Neural progenitor cell (in vitro differentiated cells): ENCODE data around the gene TRIM26.

Experiments used
- EZH2 ChIP-seq: fragments of 200-600 bp; sonication (generic); IDR thresholded peaks from 2 replicates; pipeline ENCODE4 v1.6.1; 2017; ENCODE audit warnings: antibody characterized with exemption, mild to moderate bottlenecking, moderate library complexity
- EZH2phosphoT487 ChIP-seq: fragments of 200-600 bp; sonication (generic); IDR thresholded peaks from 2 replicates; pipeline ENCODE4 v1.6.1; 2017; ENCODE audit warnings: antibody characterized with exemption
- TF ChIP-seq, protein P1 (sequence below): fragments of 200-600 bp; sonication (generic); IDR thresholded peaks from 2 replicates; pipeline ENCODE4 v1.5.1; 2017; ENCODE audit warnings: antibody characterized with exemption, mild to moderate bottlenecking

DNA sequence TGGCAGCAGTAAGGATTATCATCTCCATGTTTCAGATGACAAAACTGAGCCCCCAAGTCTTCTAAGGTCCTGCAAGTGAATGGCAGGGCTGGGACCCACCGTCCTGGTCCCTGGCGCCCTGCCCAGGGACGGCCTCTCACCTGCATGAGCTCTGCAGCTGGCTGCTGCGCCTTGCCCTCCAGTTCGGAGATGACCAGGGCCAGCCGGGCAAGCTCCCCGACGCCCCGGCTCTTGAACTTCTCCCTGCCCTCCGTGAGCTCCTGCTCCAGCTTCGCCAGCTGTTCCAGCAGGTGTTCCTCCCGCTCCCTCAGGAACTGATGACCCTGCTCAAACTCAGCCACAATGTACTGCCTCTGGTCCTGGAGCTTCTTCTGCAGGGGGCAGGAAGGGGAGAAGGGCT, 16.8 kb downstream of the TRIM26 start:
- TF ChIP-seq, protein P1, sequence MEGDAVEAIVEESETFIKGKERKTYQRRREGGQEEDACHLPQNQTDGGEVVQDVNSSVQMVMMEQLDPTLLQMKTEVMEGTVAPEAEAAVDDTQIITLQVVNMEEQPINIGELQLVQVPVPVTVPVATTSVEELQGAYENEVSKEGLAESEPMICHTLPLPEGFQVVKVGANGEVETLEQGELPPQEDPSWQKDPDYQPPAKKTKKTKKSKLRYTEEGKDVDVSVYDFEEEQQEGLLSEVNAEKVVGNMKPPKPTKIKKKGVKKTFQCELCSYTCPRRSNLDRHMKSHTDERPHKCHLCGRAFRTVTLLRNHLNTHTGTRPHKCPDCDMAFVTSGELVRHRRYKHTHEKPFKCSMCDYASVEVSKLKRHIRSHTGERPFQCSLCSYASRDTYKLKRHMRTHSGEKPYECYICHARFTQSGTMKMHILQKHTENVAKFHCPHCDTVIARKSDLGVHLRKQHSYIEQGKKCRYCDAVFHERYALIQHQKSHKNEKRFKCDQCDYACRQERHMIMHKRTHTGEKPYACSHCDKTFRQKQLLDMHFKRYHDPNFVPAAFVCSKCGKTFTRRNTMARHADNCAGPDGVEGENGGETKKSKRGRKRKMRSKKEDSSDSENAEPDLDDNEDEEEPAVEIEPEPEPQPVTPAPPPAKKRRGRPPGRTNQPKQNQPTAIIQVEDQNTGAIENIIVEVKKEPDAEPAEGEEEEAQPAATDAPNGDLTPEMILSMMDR = no peak
- TF ChIP-seq EZH2 (no peak), EZH2phosphoT487 (no peak)
